Upper lobe of left lung (tissue), 4 donors: ENCODE results near the gene TMEM232.

Experiments used
- CTCF ChIP-seq, 6 experiments: fragments of 450-650 bp in 4 of 6; fragments of 200-600 bp in 2 of 6; sonication (generic) in 2 of 6; IDR thresholded peaks; one replicate each; pipeline ENCODE4 v1.5.1; 2016 to 2019; ENCODE audit warnings: antibody characterized with exemption in 6 of 6
- POLR2A ChIP-seq, 4 donors: fragments of 450-650 bp; IDR thresholded peaks; one replicate each; pipeline ENCODE4 v1.5.1; 2016 to 2017; ENCODE audit warnings: antibody characterized with exemption in 4 of 4, mild to moderate bottlenecking in 2 of 4

- TF ChIP-seq CTCF (IDR thresholded peaks at IDR 0.05), result no peak
- no peak for TF ChIP-seq POLR2A (IDR thresholded peaks at IDR 0.05)
Measured at GRCh38 chr5:110612794-110613247, 113.7 kb downstream of the TMEM232 start.
